NB4 (cell line): ENCODE results near the gene PHACTR1.

Experiments
- DNase-seq: peaks from one replicate; pipeline ENCODE4 v3.0.0; 2010; ENCODE audit warnings: low read depth
- H3K4me3 ChIP-seq: one replicate; pipeline ENCODE4 v1.5.1; 2011; ENCODE audit warnings: mild to moderate bottlenecking, low read depth, low read length, moderate library complexity
- MAX ChIP-seq: IDR thresholded peaks from 2 replicates; pipeline ENCODE4 v1.6.1; 2011; ENCODE audit warnings: low read depth, low read length
- MYC ChIP-seq: IDR thresholded peaks from 2 replicates; pipeline ENCODE4 v1.6.1; 2011; ENCODE audit warnings: low read depth, low read length
- POLR2A ChIP-seq: IDR thresholded peaks from 2 replicates; pipeline ENCODE4 v1.6.1; 2011; ENCODE audit warnings: mild to moderate bottlenecking; ENCODE audit not compliant: insufficient read length; ENCODE audit errors: extremely low read depth
- TF ChIP-seq, protein P1 (sequence below): IDR thresholded peaks from one replicate; pipeline ENCODE4 v1.5.1; 2012; ENCODE audit warnings: low read depth, low read length

PHACTR1 gene

DNA sequence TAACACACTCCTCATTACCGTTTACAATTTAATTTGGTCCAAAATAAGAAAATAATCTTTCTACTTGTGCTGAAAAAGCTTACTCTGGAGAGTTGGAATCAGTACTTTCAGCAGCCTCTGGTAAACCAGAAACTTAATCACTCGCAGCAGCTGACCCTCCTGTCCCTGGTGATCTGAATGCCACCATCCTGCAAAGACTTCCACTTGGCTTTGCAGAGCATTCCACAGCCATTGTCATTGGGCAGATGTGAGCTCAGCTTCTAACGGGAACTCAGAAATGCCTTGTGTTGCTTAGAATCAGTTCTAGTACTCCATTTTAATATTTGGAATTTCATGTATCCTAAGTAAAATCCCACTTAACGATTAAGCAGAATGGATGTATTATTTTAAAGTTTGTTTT is 59.7 kb downstream of the PHACTR1 start:
- no peak for TF ChIP-seq MYC
- TF ChIP-seq, protein P1, sequence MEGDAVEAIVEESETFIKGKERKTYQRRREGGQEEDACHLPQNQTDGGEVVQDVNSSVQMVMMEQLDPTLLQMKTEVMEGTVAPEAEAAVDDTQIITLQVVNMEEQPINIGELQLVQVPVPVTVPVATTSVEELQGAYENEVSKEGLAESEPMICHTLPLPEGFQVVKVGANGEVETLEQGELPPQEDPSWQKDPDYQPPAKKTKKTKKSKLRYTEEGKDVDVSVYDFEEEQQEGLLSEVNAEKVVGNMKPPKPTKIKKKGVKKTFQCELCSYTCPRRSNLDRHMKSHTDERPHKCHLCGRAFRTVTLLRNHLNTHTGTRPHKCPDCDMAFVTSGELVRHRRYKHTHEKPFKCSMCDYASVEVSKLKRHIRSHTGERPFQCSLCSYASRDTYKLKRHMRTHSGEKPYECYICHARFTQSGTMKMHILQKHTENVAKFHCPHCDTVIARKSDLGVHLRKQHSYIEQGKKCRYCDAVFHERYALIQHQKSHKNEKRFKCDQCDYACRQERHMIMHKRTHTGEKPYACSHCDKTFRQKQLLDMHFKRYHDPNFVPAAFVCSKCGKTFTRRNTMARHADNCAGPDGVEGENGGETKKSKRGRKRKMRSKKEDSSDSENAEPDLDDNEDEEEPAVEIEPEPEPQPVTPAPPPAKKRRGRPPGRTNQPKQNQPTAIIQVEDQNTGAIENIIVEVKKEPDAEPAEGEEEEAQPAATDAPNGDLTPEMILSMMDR: no peak
- no peak for TF ChIP-seq POLR2A
- TF ChIP-seq MAX: no peak
- no peak for DNase-seq

GRCh38 chr6:12779772-12780171 is 63.2 kb downstream of the PHACTR1 start:
- TF ChIP-seq MAX (no peak), POLR2A (no peak), MYC (no peak)
- TF ChIP-seq, protein P1: no peak
- DNase-seq: no peak
- H3K4me3 ChIP-seq: no peak overlapping the region

More for the DNA sequence above, 59.7 kb downstream of the PHACTR1 start:
- no peak overlapping the region for H3K4me3 ChIP-seq

DNA sequence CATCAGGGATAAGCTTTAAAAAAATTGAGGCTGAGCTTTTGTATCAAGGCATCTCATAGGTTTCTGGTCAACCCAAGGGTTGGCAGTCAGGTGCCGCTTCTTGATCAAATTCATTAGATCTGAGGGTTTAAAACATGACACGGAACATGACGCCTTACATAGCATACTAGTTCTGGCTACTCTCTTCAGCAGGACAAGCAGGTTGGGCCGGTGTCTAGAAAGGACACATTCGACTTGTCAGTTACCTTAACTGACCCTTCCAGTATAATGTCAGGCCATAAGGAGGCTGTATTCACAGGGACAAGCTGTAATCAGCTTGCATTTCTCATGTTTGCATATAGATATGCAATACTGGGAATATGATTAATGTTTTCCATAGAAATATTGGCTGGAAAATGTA is 65.6 kb downstream of the PHACTR1 start:
- DNase-seq: no peak
- TF ChIP-seq POLR2A: no peak
- no peak for TF ChIP-seq MYC
- TF ChIP-seq, protein P1: no peak
- TF ChIP-seq MAX: no peak
- H3K4me3 ChIP-seq: no peak overlapping the region

DNA sequence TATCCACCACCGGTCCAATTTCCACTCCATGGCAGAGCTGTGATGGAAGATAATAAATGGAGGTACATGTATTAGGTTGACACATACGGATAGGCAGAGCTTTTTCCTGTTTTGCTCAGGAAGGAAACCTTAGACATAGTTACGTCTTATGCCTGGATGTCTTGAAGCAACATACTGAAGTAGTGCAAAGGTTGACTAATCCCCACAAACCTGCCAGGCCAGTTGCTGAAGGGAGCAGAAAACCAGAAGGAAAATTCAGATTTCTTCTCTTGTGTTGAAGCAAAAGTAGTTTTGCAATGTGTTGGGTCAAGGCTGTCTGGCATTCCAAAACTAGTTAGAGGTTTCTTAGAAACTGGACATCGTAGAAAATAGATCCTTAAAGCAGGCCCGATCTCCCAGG is 68.7 kb downstream of the PHACTR1 start:
- no peak for DNase-seq
- no peak overlapping the region for H3K4me3 ChIP-seq
- no peak for TF ChIP-seq MYC
- no peak for TF ChIP-seq MAX
- no peak for TF ChIP-seq POLR2A
- TF ChIP-seq, protein P1: no peak

DNA sequence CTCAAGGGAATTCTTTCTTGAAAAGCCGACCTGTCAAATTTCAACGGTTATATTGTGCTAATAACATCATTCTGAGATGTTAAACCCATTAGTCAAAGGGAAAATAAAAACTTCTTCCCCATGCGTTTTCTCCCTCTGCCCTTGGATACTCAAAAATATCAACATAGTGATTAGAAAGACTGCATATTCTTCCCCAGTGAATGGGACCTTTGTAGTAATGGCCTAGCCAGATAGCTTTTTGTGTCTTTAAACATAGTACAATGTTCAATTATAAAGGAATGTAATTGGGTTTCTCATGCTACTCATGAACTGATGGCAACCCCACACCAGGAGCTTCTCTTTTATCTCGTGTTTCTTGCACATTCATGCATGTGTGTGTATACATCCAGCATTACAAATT is 69.4 kb downstream of the PHACTR1 start:
- no peak for TF ChIP-seq MYC
- TF ChIP-seq MAX: no peak
- no peak for DNase-seq

GRCh38 chr6:12791371-12791770 is 74.8 kb downstream of the PHACTR1 start:
- TF ChIP-seq MYC (no peak), MAX (no peak), POLR2A (no peak)
- TF ChIP-seq, protein P1: no peak
- DNase-seq: no peak
- H3K4me3 ChIP-seq: no peak overlapping the region

More for the DNA sequence above, 69.4 kb downstream of the PHACTR1 start:
- no peak overlapping the region for H3K4me3 ChIP-seq
